PC-3 (cell line): ENCODE data around the gene ZNF785. TPM values are rescaled to one million over a fixed set of nuclear protein-coding genes. Genes with fewer than 3 reads are reported as not detected.

Experiments
- ATAC-seq: fragments of 200-7000 bp; cut with Tn5 transposase; 2 replicates; pipeline ENCODE4 v1.9.1; 2020; ENCODE audit warnings: mild to moderate bottlenecking, moderate library complexity
- BruUV-seq: library from RNA; stranded (reverse); fragments of 400-500 nt; replicated peaks from 2 replicates; lab custom pipeline; 2021; lab: Mats Ljungman, UMichigan
- CTCF ChIA-PET: fragments of 300-600 bp; sonication (Branson Sonifier 250); formaldehyde crosslinking; loops from one replicate; lab custom pipeline; 2022; ENCODE audit warnings: antibody characterized with exemption; lab: Charles Lee
- POLR2A ChIA-PET: fragments of 300-600 bp; sonication (Branson Sonifier 250); formaldehyde crosslinking; loops from one replicate; lab custom pipeline; 2022; ENCODE audit warnings: antibody characterized with exemption; ENCODE audit not compliant: unreplicated experiment; lab: Charles Lee
- DNase-seq: peaks from one replicate; pipeline ENCODE4 v3.0.0-alpha.2; 2015
- H2AFZ ChIP-seq: fragments of 300-600 bp; sonication (generic); 2 replicates; pipeline ENCODE4 v1.6.0; 2016; ENCODE audit warnings: antibody characterized with exemption, low read length
- H3F3A ChIP-seq: fragments of 300-600 bp; sonication (generic); one replicate; pipeline ENCODE4 v1.6.0; 2017; ENCODE audit warnings: antibody characterized with exemption, low read length, control low read depth, mild to moderate bottlenecking; ENCODE audit not compliant: unreplicated experiment
- H3K27ac ChIP-seq: fragments of 300-600 bp; sonication (generic); 2 replicates; pipeline ENCODE4 v1.5.1; 2016; ENCODE audit warnings: mild to moderate bottlenecking, low read length
- H3K27me3 ChIP-seq: fragments of 300-600 bp; sonication (generic); 2 replicates; pipeline ENCODE4 v1.6.1; 2016; ENCODE audit warnings: low read length, mixed read lengths
- H3K36me3 ChIP-seq: fragments of 300-600 bp; sonication (generic); 2 replicates; pipeline ENCODE4 v1.6.1; 2016; ENCODE audit warnings: low read depth, mixed run types, low read length, mixed read lengths
- H3K4me1 ChIP-seq: fragments of 300-600 bp; sonication (generic); 2 replicates; pipeline ENCODE4 v1.5.1; 2016; ENCODE audit warnings: low read length; ENCODE audit not compliant: insufficient read depth
- H3K4me2 ChIP-seq: fragments of 300-600 bp; sonication (generic); 2 replicates; pipeline ENCODE4 v1.6.0; 2016; ENCODE audit warnings: low read length
- H3K4me3 ChIP-seq: fragments of 300-600 bp; sonication (generic); 2 replicates; pipeline ENCODE4 v1.5.1; 2016; ENCODE audit warnings: mild to moderate bottlenecking, low read length, mixed read lengths
- H3K79me2 ChIP-seq: fragments of 300-600 bp; sonication (generic); 2 replicates; pipeline ENCODE4 v1.6.1; 2017; ENCODE audit warnings: low read length, mixed read lengths
- H3K9ac ChIP-seq: fragments of 300-600 bp; sonication (generic); 2 replicates; pipeline ENCODE4 v1.6.0; 2016; ENCODE audit warnings: mild to moderate bottlenecking, low read length
- H3K9me2 ChIP-seq: fragments of 300-600 bp; sonication (generic); replicated peaks from 2 replicates; pipeline ENCODE4 v1.6.1; 2016; ENCODE audit warnings: mixed run types, low read length, mixed read lengths
- H3K9me3 ChIP-seq: fragments of 300-600 bp; sonication (generic); 2 replicates; pipeline ENCODE4 v1.6.1; 2016; ENCODE audit warnings: low read length, mixed read lengths
- H4K20me1 ChIP-seq: fragments of 300-600 bp; sonication (generic); 2 replicates; pipeline ENCODE4 v1.6.1; 2016; ENCODE audit warnings: low read length, mixed read lengths
- EZH2 ChIP-seq: fragments of 300-600 bp; sonication (generic); IDR thresholded peaks from one replicate; pipeline ENCODE4 v1.6.1; 2017; ENCODE audit warnings: antibody characterized with exemption, mild to moderate bottlenecking, low read length; ENCODE audit not compliant: unreplicated experiment
- EZH2phosphoT487 ChIP-seq: fragments of 300-600 bp; sonication (generic); IDR thresholded peaks from 2 replicates; pipeline ENCODE4 v1.6.1; 2018; ENCODE audit warnings: mild to moderate bottlenecking, antibody characterized with exemption, low read length, borderline replicate concordance
- intact Hi-C: fragments of 100-400 bp; cut with micrococcal nuclease; formaldehyde crosslinking; loops from 2 replicates; pipeline ENCODE4 v1.9.0; 2023
- total RNA-seq: library from RNA; depleted of rRNA; stranded (reverse); fragments of >200 nt; gene quantifications from 2 replicates; pipeline ENCODE4 v1.2.3, GENCODE V29; 2014
- TF ChIP-seq, protein P1 (sequence below): fragments of 300-600 bp; sonication (generic); conservative IDR thresholded peaks from 2 replicates; pipeline ENCODE4 v1.5.1; 2017; ENCODE audit warnings: antibody characterized with exemption, low read depth, mild to moderate bottlenecking, low read length

Gene ZNF785
- total RNA-seq, 1 experiment from 2014 or later = 4.9 TPM

DNA sequence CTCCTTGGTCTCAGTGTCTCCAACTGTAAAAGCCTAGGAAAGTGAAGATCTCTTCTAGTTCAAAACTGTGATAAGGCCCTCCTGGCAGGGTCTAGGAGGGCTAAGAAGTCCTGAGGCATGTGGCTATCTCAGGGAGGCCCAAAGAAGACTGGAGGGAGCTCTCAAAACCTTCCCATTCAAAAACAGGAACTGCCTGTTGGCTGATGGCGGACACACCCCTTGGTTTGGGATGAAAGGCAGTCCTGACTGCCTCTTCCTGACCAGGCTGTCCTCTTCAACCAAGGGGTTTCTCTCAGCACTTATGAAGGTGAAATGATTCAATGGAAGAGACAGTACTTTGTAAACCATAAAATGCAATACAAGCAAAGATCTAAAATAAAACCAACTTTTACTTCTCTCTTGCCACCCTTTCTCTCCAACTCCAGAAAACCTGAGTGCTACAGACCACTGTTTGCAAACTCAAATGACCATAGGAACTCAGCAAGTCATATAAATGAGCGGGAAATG lies 32.1 kb downstream of the ZNF785 start:
- ATAC-seq = no peak
- no TSS peak for BruUV-seq
- H3K9me3 ChIP-seq = no peaks in the 10 kb centered on the region
- H3K4me3 ChIP-seq = no peak overlapping the region
- ChIA-PET CTCF (no interaction called here), POLR2A (no interaction called here)
- H3K9ac ChIP-seq = no peak overlapping the region
- H3K27ac ChIP-seq = no peak overlapping the region
- peaks cover 29% of the 10 kb centered on the region for H3K79me2 ChIP-seq
- H3K4me1 ChIP-seq = peaks cover 3% of the 10 kb centered on the region; the same call in 1 of the 2 replicates
- no peaks in the 10 kb centered on the region for H4K20me1 ChIP-seq
- no peak overlapping the region for H3K4me2 ChIP-seq
- H3K36me3 ChIP-seq = no peaks in the 10 kb centered on the region
- H2AFZ ChIP-seq = no peak overlapping the region
- H3F3A ChIP-seq = no peaks in the 10 kb centered on the region
- no peaks in the 10 kb centered on the region for H3K27me3 ChIP-seq
- H3K9me2 ChIP-seq = no peaks in the 10 kb centered on the region
- intact Hi-C loops = no loop called here
- no peak for TF ChIP-seq EZH2
- TF ChIP-seq EZH2phosphoT487 = no peak
- TF ChIP-seq, protein P1, sequence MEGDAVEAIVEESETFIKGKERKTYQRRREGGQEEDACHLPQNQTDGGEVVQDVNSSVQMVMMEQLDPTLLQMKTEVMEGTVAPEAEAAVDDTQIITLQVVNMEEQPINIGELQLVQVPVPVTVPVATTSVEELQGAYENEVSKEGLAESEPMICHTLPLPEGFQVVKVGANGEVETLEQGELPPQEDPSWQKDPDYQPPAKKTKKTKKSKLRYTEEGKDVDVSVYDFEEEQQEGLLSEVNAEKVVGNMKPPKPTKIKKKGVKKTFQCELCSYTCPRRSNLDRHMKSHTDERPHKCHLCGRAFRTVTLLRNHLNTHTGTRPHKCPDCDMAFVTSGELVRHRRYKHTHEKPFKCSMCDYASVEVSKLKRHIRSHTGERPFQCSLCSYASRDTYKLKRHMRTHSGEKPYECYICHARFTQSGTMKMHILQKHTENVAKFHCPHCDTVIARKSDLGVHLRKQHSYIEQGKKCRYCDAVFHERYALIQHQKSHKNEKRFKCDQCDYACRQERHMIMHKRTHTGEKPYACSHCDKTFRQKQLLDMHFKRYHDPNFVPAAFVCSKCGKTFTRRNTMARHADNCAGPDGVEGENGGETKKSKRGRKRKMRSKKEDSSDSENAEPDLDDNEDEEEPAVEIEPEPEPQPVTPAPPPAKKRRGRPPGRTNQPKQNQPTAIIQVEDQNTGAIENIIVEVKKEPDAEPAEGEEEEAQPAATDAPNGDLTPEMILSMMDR = no peak
- DNase-seq = no peak

DNA sequence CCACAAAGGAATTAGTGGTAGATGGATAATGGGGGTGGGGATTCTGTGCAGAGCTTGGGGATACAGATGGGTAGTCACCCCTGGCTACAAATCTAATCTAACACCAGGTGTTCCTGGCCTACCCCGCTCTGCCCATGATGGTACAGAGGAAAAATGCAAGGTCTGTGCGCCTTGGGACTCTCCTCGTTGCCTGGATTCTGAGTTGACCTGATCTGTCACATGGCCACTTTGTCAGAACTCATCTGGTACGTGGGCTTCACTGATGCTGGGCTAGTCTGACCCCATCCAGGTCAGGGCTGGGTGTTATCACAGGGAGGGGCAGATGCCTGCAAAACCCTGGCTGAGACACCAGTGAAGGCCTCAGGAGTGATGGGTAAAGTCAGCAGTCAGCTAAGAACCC lies 32.5 kb downstream of the ZNF785 start:
- intact Hi-C loops = no loop called here
- Histone ChIP-seq H3K36me3 (no peaks in the 10 kb centered on the region), H3K9me3 (no peaks in the 10 kb centered on the region), H3K4me2 (no peak overlapping the region), H2AFZ (no peak overlapping the region), H3K27ac (no peak overlapping the region), H3K9me2 (no peaks in the 10 kb centered on the region), H3K79me2 (peaks cover 28% of the 10 kb centered on the region), H3K9ac (no peak overlapping the region), H3F3A (no peaks in the 10 kb centered on the region), H3K4me1 (peaks cover 3% of the 10 kb centered on the region; the same call in 1 of the 2 replicates), H3K4me3 (no peak overlapping the region), H4K20me1 (no peaks in the 10 kb centered on the region), H3K27me3 (no peaks in the 10 kb centered on the region)
- TF ChIP-seq, protein P1 = no peak
- TF ChIP-seq EZH2 (no peak), EZH2phosphoT487 (no peak)
- DNase-seq = no peak
- ATAC-seq = no peak
- no TSS peak for BruUV-seq
- ChIA-PET CTCF (no interaction called here), POLR2A (no interaction called here)

DNA sequence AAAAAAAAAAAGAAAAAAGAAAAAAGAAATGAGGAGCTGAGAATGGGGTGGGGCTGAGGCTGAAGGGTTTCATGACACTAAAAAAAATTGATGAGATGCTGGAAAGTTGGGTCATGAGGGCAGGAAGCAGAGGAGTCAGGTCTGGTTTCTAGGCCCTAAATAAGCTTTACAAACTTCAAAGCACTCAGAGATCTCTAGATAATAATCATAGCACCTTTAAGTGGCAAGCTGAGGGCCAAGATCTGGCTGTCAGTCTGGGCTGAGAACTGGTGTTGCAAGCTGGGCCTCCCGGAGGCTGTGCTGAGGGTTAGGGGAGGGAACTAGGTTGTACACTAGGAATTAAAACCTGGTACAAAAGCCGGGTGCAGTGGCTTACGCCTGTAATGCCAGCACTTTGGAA lies 33.7 kb downstream of the ZNF785 start:
- Histone ChIP-seq H4K20me1 (no peaks in the 10 kb centered on the region), H3K79me2 (peaks cover 17% of the 10 kb centered on the region), H3K9ac (no peak overlapping the region), H3K4me1 (peaks cover 3% of the 10 kb centered on the region; the same call in 1 of the 2 replicates), H3K27ac (no peak overlapping the region), H3K27me3 (no peaks in the 10 kb centered on the region), H3K36me3 (no peaks in the 10 kb centered on the region), H3K4me3 (no peak overlapping the region), H3K9me3 (no peaks in the 10 kb centered on the region), H3F3A (no peaks in the 10 kb centered on the region), H2AFZ (no peak overlapping the region), H3K9me2 (no peaks in the 10 kb centered on the region), H3K4me2 (no peak overlapping the region)
- CTCF ChIA-PET = no interaction called here
- intact Hi-C loops = no loop called here
- ATAC-seq (no peak), DNase-seq (no peak)
- POLR2A ChIA-PET = interaction anchor here (0.6 kb wide), 2 partner anchors 25 to 114 kb away, joined by 3 to 11 read pairs; no protein-coding TSS in a partner anchor
- BruUV-seq = no TSS peak
- TF ChIP-seq EZH2phosphoT487 (no peak), EZH2 (no peak)
- TF ChIP-seq, protein P1 = no peak
